ENCODE results near the gene PTGIS. TPM values are rescaled to one million over a fixed set of nuclear protein-coding genes. Genes with fewer than 3 reads are reported as not detected.

Gene PTGIS
- total and polyA plus RNA-seq, 7 donors = 2.7 to 26.5 (median 8.0) TPM

DNA sequence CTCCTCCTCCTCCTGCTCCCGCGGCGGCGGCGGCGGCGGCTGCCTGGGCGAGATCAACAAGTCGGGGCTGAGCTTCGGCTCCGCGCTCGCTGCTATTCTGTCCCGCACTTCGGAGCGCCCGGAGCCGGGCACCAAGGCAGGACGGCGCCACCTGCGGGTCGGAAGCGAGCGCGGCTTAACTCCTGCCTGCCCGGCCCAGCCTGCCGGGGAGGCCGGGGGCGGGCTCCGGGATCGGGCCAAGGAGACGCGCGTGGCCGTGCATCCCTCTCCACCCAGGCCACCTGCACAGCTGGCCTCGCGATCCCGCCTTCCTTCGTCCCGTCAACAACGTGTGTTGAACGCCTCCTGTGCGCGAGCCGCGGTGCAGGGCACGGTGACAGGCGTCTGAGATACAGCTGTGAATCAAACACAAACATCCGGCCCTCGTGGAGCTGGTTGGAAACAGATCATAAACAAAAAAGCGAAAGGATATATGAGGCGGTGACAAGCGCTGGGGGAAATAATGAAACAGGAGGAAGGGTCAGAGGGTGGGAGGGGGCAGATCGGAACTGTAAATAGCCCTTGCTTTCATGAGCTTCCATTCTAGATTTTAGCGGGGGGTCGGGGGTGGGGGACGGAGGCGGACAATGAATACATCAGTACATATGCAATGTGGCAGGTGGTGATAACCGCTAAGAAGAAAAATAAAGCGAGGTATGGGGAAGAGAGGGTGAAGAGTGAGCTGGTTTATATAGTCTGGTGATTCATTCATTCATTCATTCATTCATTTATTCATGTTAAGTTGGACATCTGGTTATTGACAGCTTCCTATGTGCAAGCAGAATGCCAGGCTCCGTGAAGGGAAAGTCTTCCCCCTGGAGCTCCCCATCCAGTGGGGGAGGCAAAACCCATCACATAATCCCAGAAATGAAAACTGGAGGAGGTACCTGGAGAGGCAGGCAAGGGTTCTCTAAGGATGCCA lies 83.5 kb downstream of the PTGIS start:
- Histone ChIP-seq H3K36me3 (ENCODE audit: insufficient read depth in 1 of 2, low read depth in 1 of 2) (no peaks in the 10 kb centered on the region), H3K27me3 (ENCODE audit: insufficient read depth in 3 of 3, low read length in 2 of 3) (peaks cover 0 to 10% (median 3%) of the 10 kb centered on the region in 3 donors), H3K9me3 (no peaks in the 10 kb centered on the region), H3K4me1 (peaks cover 10% of the 10 kb centered on the region), H3K4me3 (peak overlapping the region; percentile 65), H3K27ac (no peak overlapping the region)
- peak; percentile 86 to 91 for DNase-seq
- intact Hi-C loops (cut with DNase I) = loop anchor here (1.0 to 10.0 kb wide), 6 partner anchors 48 to 152 kb away; no protein-coding TSS in a partner anchor
- WGBS, 3 donors = 3 to 4% (median 4%) methylated on average over 42 to 61 of the region's 61 CpGs
- peak; percentile 77 for TF ChIP-seq CTCF (IDR thresholded peaks at IDR 0.05)
- peak; percentile 83 to 94 (median 90) for ATAC-seq

DNA sequence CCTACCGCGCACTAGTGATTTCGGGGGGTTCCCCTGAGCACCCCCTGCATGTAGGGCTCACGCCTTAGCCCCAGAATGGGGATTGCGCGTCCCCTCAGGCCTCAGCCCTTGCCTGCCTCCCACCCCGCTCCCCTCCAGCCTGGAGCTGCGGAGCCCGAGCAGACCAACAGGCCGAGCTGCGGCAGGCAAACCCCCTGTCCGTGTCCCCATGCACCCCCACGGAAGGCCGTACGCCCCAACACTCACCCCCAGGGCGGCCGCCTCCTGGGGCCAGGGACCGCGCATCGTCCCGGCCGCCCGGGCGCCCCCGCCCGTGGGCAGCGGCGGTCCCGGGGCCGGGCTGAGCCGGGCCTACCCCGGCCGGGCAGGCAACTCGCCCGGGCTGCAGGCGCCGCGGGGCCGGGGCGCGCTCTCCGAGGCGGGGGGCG lies 84.2 kb downstream of the PTGIS start:
- H3K27ac ChIP-seq = no peak overlapping the region
- H3K4me3 ChIP-seq = peak overlapping the region; percentile 65
- intact Hi-C loops (cut with DNase I) = loop anchor here (1.0 to 10.0 kb wide), 6 partner anchors 49 to 151 kb away; no protein-coding TSS in a partner anchor
- no peaks in the 10 kb centered on the region for H3K36me3 ChIP-seq (ENCODE audit: insufficient read depth in 1 of 2, low read depth in 1 of 2)
- H3K27me3 ChIP-seq (ENCODE audit: insufficient read depth in 3 of 3, low read length in 2 of 3) = peaks cover 0 to 10% (median 3%) of the 10 kb centered on the region in 3 donors
- no peak for DNase-seq
- H3K4me1 ChIP-seq = peaks cover 10% of the 10 kb centered on the region
- 1 to 3% (median 1%) methylated on average over 18 to 43 of the region's 44 CpGs for WGBS, 3 donors
- peak in 1 of 4 donors; percentile 11 for ATAC-seq
- no peak for TF ChIP-seq CTCF (IDR thresholded peaks at IDR 0.05)
- no peaks in the 10 kb centered on the region for H3K9me3 ChIP-seq

- Histone ChIP-seq H3K36me3 (ENCODE audit: insufficient read depth in 1 of 2, low read depth in 1 of 2) (no peaks in the 10 kb centered on the region), H3K4me1 (peaks cover 10% of the 10 kb centered on the region), H3K27me3 (ENCODE audit: insufficient read depth in 3 of 3, low read length in 2 of 3) (peaks cover 0 to 10% (median 3%) of the 10 kb centered on the region in 3 donors), H3K9me3 (no peaks in the 10 kb centered on the region), H3K4me3 (peak overlapping the region; percentile 65), H3K27ac (no peak overlapping the region)
- no peak for TF ChIP-seq CTCF (IDR thresholded peaks at IDR 0.05)
- 1 to 3% (median 2%) methylated on average over 18 to 26 of the region's 27 CpGs for WGBS, 3 donors
- intact Hi-C loops (cut with DNase I) = loop anchor here (5.0 to 10.0 kb wide), 3 partner anchors 49 to 101 kb away; no protein-coding TSS in a partner anchor
- DNase-seq (no peak), ATAC-seq (peak in 1 of 4 donors; percentile 13)
Measured at GRCh38 chr20:49483018-49483695, 84.8 kb downstream of the PTGIS start.

- ATAC-seq = peak; percentile 64 to 87 (median 80)
- DNase-seq = peak; percentile 73 to 83
- no peaks in the 10 kb centered on the region for H3K36me3 ChIP-seq (ENCODE audit: insufficient read depth in 1 of 2, low read depth in 1 of 2)
- WGBS, 3 donors = 1 to 3% (median 1%) methylated on average over 23 to 34 of the region's 34 CpGs
- H3K4me1 ChIP-seq = peaks cover 10% of the 10 kb centered on the region
- H3K4me3 ChIP-seq = peak within 1 kb of the TSS; percentile 65
- H3K27ac ChIP-seq = no peak within 1 kb of the TSS
- intact Hi-C loops (cut with DNase I) = loop anchor here (5.0 to 10.0 kb wide), 3 partner anchors 50 to 100 kb away; no protein-coding TSS in a partner anchor
- peaks cover 0 to 10% (median 3%) of the 10 kb centered on the region in 3 donors for H3K27me3 ChIP-seq (ENCODE audit: insufficient read depth in 3 of 3, low read length in 2 of 3)
- H3K9me3 ChIP-seq = no peaks in the 10 kb centered on the region
- TF ChIP-seq CTCF (IDR thresholded peaks at IDR 0.05) = no peak
Measured at GRCh38 chr20:49482621-49483017, 85.3 kb downstream of the PTGIS start, which contains the start of gene KCNB1. Gene KCNB1, minus strand, starts transcription at chr20:49482668. Its CDS starts 188 bp downstream, at chr20:49482480.

All from psoas muscle (tissue), 8 donors.